ENCODE results near the gene SASH1.

DNA sequence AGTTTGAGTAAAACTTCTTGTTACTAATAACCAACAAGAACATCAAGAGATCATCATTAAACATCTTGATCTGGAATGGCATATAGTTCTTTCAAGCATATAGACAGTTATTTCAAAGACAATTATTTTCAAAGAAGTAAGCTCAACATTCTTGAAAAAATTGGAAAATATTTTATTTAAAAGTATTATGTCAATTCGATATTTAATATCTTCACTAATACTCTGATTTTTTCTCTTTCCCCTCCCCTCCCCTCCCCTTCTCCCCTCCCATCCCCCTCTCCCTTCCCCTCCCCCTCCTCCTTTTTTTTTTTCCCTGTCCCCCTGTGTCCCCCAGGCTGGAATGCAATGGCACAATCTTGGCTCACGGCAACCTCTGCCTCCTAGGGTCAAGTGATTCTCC is 82.8 kb downstream of the SASH1 start:
- TF ChIP-seq, protein P1, sequence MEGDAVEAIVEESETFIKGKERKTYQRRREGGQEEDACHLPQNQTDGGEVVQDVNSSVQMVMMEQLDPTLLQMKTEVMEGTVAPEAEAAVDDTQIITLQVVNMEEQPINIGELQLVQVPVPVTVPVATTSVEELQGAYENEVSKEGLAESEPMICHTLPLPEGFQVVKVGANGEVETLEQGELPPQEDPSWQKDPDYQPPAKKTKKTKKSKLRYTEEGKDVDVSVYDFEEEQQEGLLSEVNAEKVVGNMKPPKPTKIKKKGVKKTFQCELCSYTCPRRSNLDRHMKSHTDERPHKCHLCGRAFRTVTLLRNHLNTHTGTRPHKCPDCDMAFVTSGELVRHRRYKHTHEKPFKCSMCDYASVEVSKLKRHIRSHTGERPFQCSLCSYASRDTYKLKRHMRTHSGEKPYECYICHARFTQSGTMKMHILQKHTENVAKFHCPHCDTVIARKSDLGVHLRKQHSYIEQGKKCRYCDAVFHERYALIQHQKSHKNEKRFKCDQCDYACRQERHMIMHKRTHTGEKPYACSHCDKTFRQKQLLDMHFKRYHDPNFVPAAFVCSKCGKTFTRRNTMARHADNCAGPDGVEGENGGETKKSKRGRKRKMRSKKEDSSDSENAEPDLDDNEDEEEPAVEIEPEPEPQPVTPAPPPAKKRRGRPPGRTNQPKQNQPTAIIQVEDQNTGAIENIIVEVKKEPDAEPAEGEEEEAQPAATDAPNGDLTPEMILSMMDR (IDR thresholded peaks at IDR 0.05), result no peak
- TF ChIP-seq POLR2A (IDR thresholded peaks at IDR 0.05), result no peak

All from ovary (tissue), 3 donors.